K562 (cell line): ENCODE data around the gene CENPH.
"Not testable (repeated sequence)": the region's sequence is repeated elsewhere in the genome, so short reads cannot be mapped to it uniquely, and the experiment has no call there.

Source experiments
- ATF2 ChIP-seq: sonication (generic); formaldehyde crosslinking; IDR thresholded peaks from 2 replicates; pipeline ENCODE4 v1.8.1; 2022; ENCODE audit warnings: missing genetic modification reagents
- BCLAF1 ChIP-seq, 2 experiments: fragments of 450-650 bp in 1 of 2; IDR thresholded peaks; 2 replicates each; pipeline ENCODE4 v1.6.1; 2011 to 2017; ENCODE audit warnings: low read depth in 2 of 2, antibody characterized with exemption in 1 of 2, borderline replicate concordance in 1 of 2, low read length in 1 of 2, mild to moderate bottlenecking in 1 of 2, mixed read lengths in 1 of 2; ENCODE audit not compliant: control insufficient read depth in 1 of 2
- CEBPB ChIP-seq: fragments of 450-650 bp; IDR thresholded peaks from 2 replicates; pipeline ENCODE4 v1.6.1; 2016; ENCODE audit warnings: missing genetic modification characterization, missing compliant biosample characterization
- CTCF ChIP-seq, 3 experiments: IDR thresholded peaks in 2 of 3; conservative IDR thresholded peaks in 1 of 3; 2 replicates each; pipeline ENCODE4 v1.5.1; 2011 to 2012; ENCODE audit warnings: low read length in 3 of 3, mild to moderate bottlenecking in 3 of 3, control low read depth in 2 of 3, improper control_type of control experiment in 1 of 3, inconsistent platforms in 1 of 3, low read depth in 1 of 3, mixed read lengths in 1 of 3, moderate library complexity in 1 of 3; ENCODE audit not compliant: insufficient read depth in 2 of 3
- EZH2 ChIP-seq: IDR thresholded peaks from 2 replicates; pipeline ENCODE4 v1.6.1; 2012; ENCODE audit warnings: low read depth, mild to moderate bottlenecking, inconsistent platforms, low read length, borderline replicate concordance
- KAT8 ChIP-seq: fragments of 450-650 bp; IDR thresholded peaks from 2 replicates; pipeline ENCODE4 v1.6.1; 2016; ENCODE audit warnings: low read depth, mild to moderate bottlenecking
- MAX ChIP-seq: sonication (generic); formaldehyde crosslinking; IDR thresholded peaks from 2 replicates; pipeline ENCODE4 v1.9.0; 2022; ENCODE audit warnings: mild to moderate bottlenecking, missing genetic modification reagents
- MYBL2 ChIP-seq, 2 experiments: fragments of 450-650 bp in 1 of 2; sonication (generic) in 1 of 2; formaldehyde crosslinking in 1 of 2; IDR thresholded peaks; 2 replicates each; pipeline versions ENCODE4 v1.6.1 to v1.8.1; 2017 to 2022; ENCODE audit warnings: borderline replicate concordance in 1 of 2, inconsistent platforms in 1 of 2, low read depth in 1 of 2, mild to moderate bottlenecking in 1 of 2, missing genetic modification reagents in 1 of 2, moderate library complexity in 1 of 2
- POLR2A ChIP-seq: fragments of 450-650 bp; conservative IDR thresholded peaks from 2 replicates; pipeline ENCODE4 v1.6.1; 2016
- RHOXF2B ChIP-seq: fragments of 250-450 bp; sonication (Bioruptor Pico); conservative IDR thresholded peaks from 2 replicates; pipeline ENCODE4 v1.5.1; 2021
- ZNF324 ChIP-seq: fragments of 250-450 bp; sonication (Bioruptor Pico); IDR thresholded peaks from 2 replicates; pipeline ENCODE4 v1.4.0; 2020; ENCODE audit warnings: mild to moderate bottlenecking
- ZZZ3 ChIP-seq: fragments of 450-650 bp; IDR thresholded peaks from 2 replicates; pipeline ENCODE4 v1.6.1; 2016; ENCODE audit warnings: antibody characterized with exemption, mild to moderate bottlenecking, moderate library complexity

GRCh38 chr5:69236733-69237132, 47.4 kb downstream of the CENPH start:
- TF ChIP-seq BCLAF1 (IDR thresholded peaks at IDR 0.05; ENCODE audit: borderline replicate concordance in 1 of 2, control insufficient read depth in 1 of 2, low read depth in 2 of 2, low read length in 1 of 2); ZNF324 (CRISPR knock-in tag); CTCF (IDR thresholded peaks at IDR 0.05 in 2 of 3, conservative IDR thresholded peaks at IDR 0.05 in 1 of 3; ENCODE audit: insufficient read depth in 2 of 3, low read depth in 1 of 3, low read length in 3 of 3); KAT8; CEBPB (tag); EZH2; MAX (CRISPR knock-in tag); ZZZ3; POLR2A; RHOXF2B (CRISPR knock-in tag); ATF2 (CRISPR knock-in tag); MYBL2 (IDR thresholded peaks at IDR 0.05; ENCODE audit: low read depth); MYBL2 (CRISPR knock-in tag; IDR thresholded peaks at IDR 0.05; ENCODE audit: borderline replicate concordance): not testable (repeated sequence)
